ENCODE data around the gene SERPINA10. TPM values are rescaled to one million over a fixed set of nuclear protein-coding genes. Genes with fewer than 3 reads are reported as not detected.

SERPINA10 gene
- total and polyA plus RNA-seq, 2 donors (not counting 3 experiments of a cell fraction or from before 2014, with no cell fraction given), result not detected

- TF ChIP-seq POLR2A (IDR thresholded peaks at IDR 0.05; ENCODE audit: low read depth, low read length) (no peak), POLR2AphosphoS5 (IDR thresholded peaks at IDR 0.05; ENCODE audit: insufficient read depth, low read depth, low read length) (no peak), JUN (IDR thresholded peaks at IDR 0.05; ENCODE audit: borderline replicate concordance, insufficient read depth, insufficient read length, low read depth) (no peak), MYC (IDR thresholded peaks at IDR 0.05; ENCODE audit: low read depth, low read length) (no peak), GATA2 (IDR thresholded peaks at IDR 0.05; ENCODE audit: insufficient read depth, insufficient read length, low read depth, low read length) (no peak), CTCF (IDR thresholded peaks at IDR 0.05; ENCODE audit: extremely low read depth in 1 of 2, insufficient read depth in 1 of 2, low read depth in 1 of 2, low read length in 2 of 2) (no peak), FOS (IDR thresholded peaks at IDR 0.05; ENCODE audit: borderline replicate concordance, insufficient read depth, low read length) (no peak), EZH2 (IDR thresholded peaks at IDR 0.05; ENCODE audit: borderline replicate concordance, low read depth, low read length, severe bottlenecking) (no peak)
- TF ChIP-seq, protein P1, sequence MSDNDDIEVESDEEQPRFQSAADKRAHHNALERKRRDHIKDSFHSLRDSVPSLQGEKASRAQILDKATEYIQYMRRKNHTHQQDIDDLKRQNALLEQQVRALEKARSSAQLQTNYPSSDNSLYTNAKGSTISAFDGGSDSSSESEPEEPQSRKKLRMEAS (IDR thresholded peaks at IDR 0.05; ENCODE audit: insufficient read depth, insufficient read length), result no peak
- H2AFZ ChIP-seq (ENCODE audit: low read depth, low read length), result no peak overlapping the region
- H3K4me3 ChIP-seq (replicated peaks in 1 of 3; ENCODE audit: insufficient read depth in 1 of 3, low read depth in 1 of 3, low read length in 3 of 3), result no peak overlapping the region
- no peak overlapping the region for H3K9ac ChIP-seq (replicated peaks; ENCODE audit: extremely low read depth, insufficient read depth, low read length)
- no peaks in the 10 kb centered on the region for H3K79me2 ChIP-seq (ENCODE audit: control insufficient read depth, insufficient read depth, low read length)
- no peak overlapping the region for H3K4me2 ChIP-seq (ENCODE audit: insufficient read depth, low read length)
- H3K27me3 ChIP-seq (ENCODE audit: control insufficient read depth in 2 of 2, insufficient read depth in 2 of 2, low read length in 2 of 2), result no peaks in the 10 kb centered on the region
- DNase-seq (ENCODE audit: low read depth, low spot score) (no peak), FAIRE-seq (no peak)
- no peaks in the 10 kb centered on the region for H3K4me1 ChIP-seq (ENCODE audit: control insufficient read depth, extremely low read depth, insufficient read depth, low read length)
- intact Hi-C loops (cut with micrococcal nuclease) (no loop called here), dilution Hi-C loops (cut with MboI; ENCODE audit: extremely low pct_ligation_motif_present, low sequenced_read_pairs) (no loop called here)
- no TSS peak for BruUV-seq (replicated peaks)
- H3K9me1 ChIP-seq (replicated peaks; ENCODE audit: control insufficient read depth, extremely low read depth, insufficient read depth, low read length), result no peaks in the 10 kb centered on the region
- H4K20me1 ChIP-seq (replicated peaks; ENCODE audit: control insufficient read depth, extremely low read depth, insufficient read depth, low read length), result no peaks in the 10 kb centered on the region
- ChIA-PET POLR2A (interaction anchor here (0.6 kb wide), 1 partner anchor 22 kb away, joined by 4 read pairs; no protein-coding TSS in a partner anchor), CTCF (no interaction called here)
- H3K36me3 ChIP-seq (ENCODE audit: control insufficient read depth in 2 of 2, extremely low read depth in 1 of 2, insufficient read depth in 2 of 2, low read length in 2 of 2), result no peaks in the 10 kb centered on the region
- no peak overlapping the region for H3K27ac ChIP-seq (ENCODE audit: insufficient read depth, low read depth, low read length)
- H3K9me3 ChIP-seq (replicated peaks; ENCODE audit: control insufficient read depth, insufficient read depth, low read length), result no peaks in the 10 kb centered on the region
Measured at GRCh38 chr14:94316692-94317091, 23.6 kb upstream of the SERPINA10 start.

Measured in endothelial cell of umbilical vein (primary cell).